HUES64 (cell line): ENCODE results near the gene CCDC40.

Source experiments
- H3K27ac ChIP-seq: 2 replicates; pipeline ENCODE4 v1.7.0; 2013; ENCODE audit warnings: low read depth, low read length, inconsistent platforms
- H3K27me3 ChIP-seq: 2 replicates; pipeline ENCODE4 v1.6.1; 2013; ENCODE audit warnings: mild to moderate bottlenecking, low read length; ENCODE audit not compliant: insufficient read depth
- H3K36me3 ChIP-seq: 2 replicates; pipeline ENCODE4 v1.6.1; 2013; ENCODE audit warnings: mild to moderate bottlenecking, low read length; ENCODE audit not compliant: insufficient read depth
- H3K4me1 ChIP-seq: 2 replicates; pipeline ENCODE4 v1.6.1; 2013; ENCODE audit warnings: mild to moderate bottlenecking, low read length, moderate library complexity; ENCODE audit not compliant: insufficient read depth
- H3K4me3 ChIP-seq: 2 replicates; pipeline ENCODE4 v1.5.1; 2013; ENCODE audit warnings: mild to moderate bottlenecking, low read length, moderate library complexity
- H3K9ac ChIP-seq: 2 replicates; pipeline ENCODE4 v1.6.1; 2013; ENCODE audit warnings: mild to moderate bottlenecking, low read depth, low read length
- H3K9me3 ChIP-seq: 2 replicates; pipeline ENCODE4 v1.6.1; 2013; ENCODE audit warnings: low read depth, low read length; ENCODE audit not compliant: insufficient read depth
- WGBS: fragments of 150-250, 120-280 bp; methylation state at CpG from one replicate; pipeline ENCODE4 v1.1.7; 2013; ENCODE audit warnings: missing lambda C conversion rate; 5-methylcytosine and 5-hydroxymethylcytosine counted together

The CCDC40 gene

GRCh38 chr17:80002070-80002641 is 34.3 kb upstream of the CCDC40 start:
- peaks cover 18% of the 10 kb centered on the region for H3K36me3 ChIP-seq
- no peaks in the 10 kb centered on the region for H3K9me3 ChIP-seq
- 97% methylated on average over 26 of the region's 26 CpGs for WGBS
- no peak overlapping the region for H3K27ac ChIP-seq
- no peak overlapping the region for H3K9ac ChIP-seq
- H3K4me3 ChIP-seq = no peak overlapping the region
- H3K27me3 ChIP-seq = no peaks in the 10 kb centered on the region
- no peaks in the 10 kb centered on the region; the same call in 1 of the 2 replicates for H3K4me1 ChIP-seq

DNA sequence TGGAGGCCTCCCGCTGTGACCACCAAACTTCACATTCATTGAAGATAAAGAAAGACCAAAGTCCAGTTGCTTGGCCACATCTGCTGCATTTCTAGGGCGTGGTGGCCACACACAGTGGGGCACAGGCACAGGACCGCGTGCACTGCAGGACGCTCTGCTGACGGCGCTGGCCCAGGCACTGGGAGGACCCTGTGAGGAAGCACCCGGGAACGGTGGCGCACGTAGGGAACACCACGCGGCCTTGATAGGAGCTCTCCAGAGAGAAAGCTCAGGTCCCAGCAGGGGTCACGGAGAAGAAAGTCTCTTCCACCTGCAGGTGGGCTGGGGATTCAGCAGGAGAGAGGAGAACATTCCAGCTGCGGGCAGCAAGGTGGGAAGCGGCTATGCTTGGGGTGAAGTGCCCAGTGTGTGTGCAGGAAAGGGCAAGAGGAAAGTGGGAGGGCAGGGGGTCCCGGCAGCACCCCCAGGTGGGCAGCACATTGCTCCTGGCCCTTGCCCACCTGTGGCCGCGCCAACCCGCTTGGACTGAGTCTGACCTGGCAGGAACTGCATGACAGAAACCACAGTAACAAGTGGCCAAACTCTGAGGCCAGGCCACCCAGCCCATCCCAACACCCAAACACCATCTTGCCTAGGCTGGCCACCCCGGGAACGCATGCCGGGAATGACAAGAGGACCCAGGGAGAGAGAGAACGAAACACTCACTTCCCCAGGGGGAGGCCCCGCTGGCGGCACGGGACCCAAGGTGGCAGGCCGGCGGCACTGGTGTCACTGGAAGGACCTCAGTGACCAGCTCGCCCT is 33.6 kb upstream of the CCDC40 start:
- H3K27ac ChIP-seq = no peak overlapping the region
- H3K9ac ChIP-seq = no peak overlapping the region
- no peaks in the 10 kb centered on the region for H3K9me3 ChIP-seq
- 91% methylated on average over 30 of the region's 30 CpGs for WGBS
- H3K4me1 ChIP-seq = no peaks in the 10 kb centered on the region; the same call in 1 of the 2 replicates
- H3K36me3 ChIP-seq = peaks cover 18% of the 10 kb centered on the region
- no peaks in the 10 kb centered on the region for H3K27me3 ChIP-seq
- H3K4me3 ChIP-seq = no peak overlapping the region

GRCh38 chr17:80003969-80004368 is 32.5 kb upstream of the CCDC40 start:
- Histone ChIP-seq H3K9me3 (no peaks in the 10 kb centered on the region), H3K27ac (no peak overlapping the region), H3K4me3 (no peak overlapping the region), H3K4me1 (no peaks in the 10 kb centered on the region; the same call in 1 of the 2 replicates), H3K36me3 (peaks cover 18% of the 10 kb centered on the region), H3K27me3 (no peaks in the 10 kb centered on the region), H3K9ac (no peak overlapping the region)
- 96% methylated on average over 15 of the region's 15 CpGs for WGBS

DNA sequence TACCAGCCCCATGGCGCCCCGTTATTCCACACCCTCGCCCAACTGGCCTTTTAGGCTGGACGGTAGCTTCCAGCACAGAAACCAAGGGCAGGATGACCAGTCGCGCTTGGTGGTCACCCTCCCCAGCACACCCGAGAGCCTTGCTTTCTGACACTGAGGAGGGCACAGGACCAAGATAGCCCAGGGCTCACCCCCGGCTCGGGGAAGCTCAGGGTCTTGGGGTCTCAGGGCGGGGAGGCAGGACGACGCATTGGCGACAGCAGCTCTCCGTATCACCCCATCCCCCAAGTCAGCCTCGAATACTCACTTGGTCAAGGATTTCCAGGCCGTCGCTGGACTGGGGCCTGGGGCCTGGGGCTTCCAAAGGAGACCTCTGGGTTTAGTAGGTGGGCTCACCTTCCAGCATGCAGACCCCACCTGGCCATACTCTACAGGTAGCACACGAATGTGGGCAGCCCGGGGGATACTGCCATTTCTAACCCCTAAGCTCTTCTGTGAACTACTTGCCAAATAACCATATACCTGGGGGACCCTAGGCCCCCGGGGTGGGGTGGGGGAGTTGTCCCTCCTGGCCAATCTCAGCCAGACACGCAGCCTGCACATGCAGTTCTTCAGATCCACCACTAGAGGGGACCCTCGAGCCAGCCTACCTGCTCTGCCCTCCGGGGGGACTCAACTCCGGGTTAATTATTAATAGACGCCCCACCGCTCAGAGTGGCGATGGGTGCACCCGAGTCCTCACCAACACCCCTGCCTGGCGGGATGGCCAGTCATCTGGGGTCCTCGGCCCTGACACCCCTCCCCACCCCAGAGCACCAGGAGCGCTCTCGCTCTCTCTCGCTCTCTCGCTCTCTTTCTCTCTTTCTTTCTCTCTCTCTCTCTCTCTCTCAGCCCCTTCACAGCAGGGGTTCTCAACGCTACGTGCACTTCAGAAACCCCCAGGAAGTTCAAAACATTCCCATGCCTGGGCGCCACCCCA is 30.8 kb upstream of the CCDC40 start:
- Histone ChIP-seq H3K4me1 (no peaks in the 10 kb centered on the region; the same call in 1 of the 2 replicates), H3K4me3 (peak overlapping the region; percentile 56), H3K36me3 (peaks cover 21% of the 10 kb centered on the region), H3K27me3 (no peaks in the 10 kb centered on the region), H3K27ac (no peak overlapping the region), H3K9ac (peak overlapping the region; percentile 52), H3K9me3 (no peaks in the 10 kb centered on the region)
- WGBS = 57% methylated on average over 37 of the region's 37 CpGs

DNA sequence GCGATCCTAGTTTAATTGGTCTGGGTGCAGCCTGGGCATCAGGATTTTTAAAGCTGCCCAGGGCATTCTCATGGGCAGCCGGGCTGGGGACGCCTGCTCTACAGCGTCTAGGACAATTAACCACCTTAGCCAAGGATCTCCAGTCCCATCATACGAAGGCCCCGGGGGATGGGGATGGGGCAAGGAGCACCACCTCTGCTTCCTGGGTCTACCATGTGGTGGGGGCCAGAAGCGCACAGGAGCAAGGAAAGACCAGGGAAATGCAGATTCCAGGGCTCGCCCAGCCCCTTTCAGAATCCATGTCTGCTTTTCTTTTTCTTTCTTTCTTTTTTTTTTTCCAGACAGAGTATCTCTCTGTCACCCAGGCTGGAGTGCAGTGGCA is 30.1 kb upstream of the CCDC40 start:
- no peak overlapping the region for H3K27ac ChIP-seq
- peaks cover 19% of the 10 kb centered on the region for H3K36me3 ChIP-seq
- H3K9ac ChIP-seq = peak overlapping the region; percentile 52; the same call in 1 of the 2 replicates
- H3K4me1 ChIP-seq = no peaks in the 10 kb centered on the region; the same call in 1 of the 2 replicates
- H3K9me3 ChIP-seq = no peaks in the 10 kb centered on the region
- no peaks in the 10 kb centered on the region for H3K27me3 ChIP-seq
- peak overlapping the region; percentile 56 for H3K4me3 ChIP-seq
- WGBS = 62% methylated on average over 8 of the region's 8 CpGs

DNA sequence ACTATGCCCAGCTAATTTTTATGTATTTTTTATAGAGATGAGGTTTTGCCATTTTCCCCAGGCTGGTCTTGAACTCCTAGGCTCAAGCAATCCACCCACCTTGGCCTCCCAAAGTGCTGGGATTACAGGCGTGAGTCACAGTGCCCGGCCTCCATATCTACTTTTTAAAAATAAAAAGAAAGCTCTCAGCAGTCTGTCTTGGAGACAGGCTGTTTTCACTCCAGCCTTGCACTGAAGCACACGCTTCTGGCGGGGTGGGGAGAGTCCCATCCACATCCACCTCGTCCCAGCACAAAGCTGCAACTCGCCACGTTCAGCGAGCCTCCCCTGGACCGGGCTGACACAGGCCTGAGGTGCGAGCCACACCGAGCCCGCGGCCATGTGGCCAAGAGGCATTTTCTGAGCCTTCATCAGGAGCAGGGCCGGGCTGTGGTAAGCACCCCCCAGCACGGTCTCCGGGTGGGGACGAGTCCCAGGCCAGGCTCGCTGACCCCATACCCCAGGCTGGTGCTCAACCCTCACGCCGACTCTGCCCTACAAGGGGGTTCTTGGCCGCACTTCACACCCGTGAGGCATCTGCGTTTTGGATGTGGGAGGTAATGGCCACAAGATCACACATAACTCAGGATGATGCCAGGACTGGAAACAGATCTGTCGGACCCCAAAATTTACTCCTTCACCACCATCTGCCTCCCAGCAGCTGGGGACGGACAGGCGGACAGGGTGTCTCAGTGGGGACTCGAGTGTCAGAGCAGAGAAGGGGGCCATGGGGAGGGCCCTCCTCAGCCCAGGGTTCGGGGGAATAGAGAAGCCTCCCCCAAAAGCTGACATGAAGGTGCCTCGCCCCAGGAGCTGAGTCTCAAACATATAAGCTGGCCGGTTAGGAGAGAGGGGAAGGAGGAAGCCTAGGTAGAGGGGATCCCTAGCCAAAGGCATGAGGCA is 29.4 kb upstream of the CCDC40 start:
- Histone ChIP-seq H3K27me3 (no peaks in the 10 kb centered on the region), H3K4me1 (no peaks in the 10 kb centered on the region; the same call in 1 of the 2 replicates), H3K9me3 (no peaks in the 10 kb centered on the region), H3K4me3 (no peak overlapping the region), H3K36me3 (peaks cover 18% of the 10 kb centered on the region), H3K27ac (no peak overlapping the region), H3K9ac (no peak overlapping the region)
- WGBS = 93% methylated on average over 30 of the region's 30 CpGs

DNA sequence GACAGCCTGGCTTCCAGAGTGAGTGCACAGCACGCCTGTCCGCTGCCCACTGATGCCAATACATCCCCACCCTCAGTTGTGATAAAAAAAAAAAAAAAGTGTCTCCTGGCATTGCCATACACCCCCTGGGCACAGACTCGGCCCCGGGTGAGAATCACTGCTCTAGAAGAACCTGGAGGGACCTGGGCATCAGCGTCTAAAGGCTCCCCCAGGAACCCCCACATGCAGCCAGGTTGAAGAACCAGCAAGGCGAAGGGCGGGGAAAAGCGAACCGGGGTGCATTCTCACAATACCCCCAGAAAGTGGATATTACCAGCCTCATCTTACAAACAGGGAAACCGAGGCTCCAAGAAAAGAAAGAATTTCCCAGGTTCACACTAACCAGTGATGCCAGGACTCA is 28.5 kb upstream of the CCDC40 start:
- H3K27me3 ChIP-seq = no peaks in the 10 kb centered on the region
- H3K4me3 ChIP-seq = no peak overlapping the region
- no peak overlapping the region for H3K27ac ChIP-seq
- H3K4me1 ChIP-seq = no peaks in the 10 kb centered on the region; the same call in 1 of the 2 replicates
- 91% methylated on average over 10 of the region's 10 CpGs for WGBS
- H3K36me3 ChIP-seq = peaks cover 20% of the 10 kb centered on the region
- no peaks in the 10 kb centered on the region for H3K9me3 ChIP-seq
- no peak overlapping the region for H3K9ac ChIP-seq

- Histone ChIP-seq H3K9ac (no peak overlapping the region), H3K4me3 (no peak overlapping the region), H3K9me3 (no peaks in the 10 kb centered on the region), H3K4me1 (no peaks in the 10 kb centered on the region; the same call in 1 of the 2 replicates), H3K36me3 (peaks cover 25% of the 10 kb centered on the region), H3K27me3 (no peaks in the 10 kb centered on the region), H3K27ac (no peak overlapping the region)
- WGBS = 31% methylated on average over 17 of the region's 17 CpGs
Observed at GRCh38 chr17:80008383-80008840, 28.0 kb upstream of the CCDC40 start.

- no peak overlapping the region for H3K27ac ChIP-seq
- WGBS = 90% methylated on average over 18 of the region's 18 CpGs
Observed at GRCh38 chr17:80008848-80009247, 27.6 kb upstream of the CCDC40 start.

More at GRCh38 chr17:80008848-80009247, 27.6 kb upstream of the CCDC40 start:
- Histone ChIP-seq H3K36me3 (peaks cover 25% of the 10 kb centered on the region), H3K9me3 (no peaks in the 10 kb centered on the region), H3K4me3 (no peak overlapping the region), H3K4me1 (no peaks in the 10 kb centered on the region; the same call in 1 of the 2 replicates), H3K27me3 (no peaks in the 10 kb centered on the region), H3K9ac (no peak overlapping the region)
